PC-3 (cell line): ENCODE measurements around the gene CFP. TPM values are rescaled to one million over a fixed set of nuclear protein-coding genes. Genes with fewer than 3 reads are reported as not detected.
A peak's percentile ranks its signal among the peaks of the same experiment; 100 is the strongest.

Experiments used
- ATAC-seq: fragments of 200-7000 bp; cut with Tn5 transposase; 2 replicates; pipeline ENCODE4 v1.9.1; 2020; ENCODE audit warnings: mild to moderate bottlenecking, moderate library complexity
- BruUV-seq: library from RNA; stranded (reverse); fragments of 400-500 nt; replicated peaks from 2 replicates; lab custom pipeline; 2021; lab: Mats Ljungman, UMichigan
- CTCF ChIA-PET: fragments of 300-600 bp; sonication (Branson Sonifier 250); formaldehyde crosslinking; loops from one replicate; lab custom pipeline; 2022; ENCODE audit warnings: antibody characterized with exemption; lab: Charles Lee
- POLR2A ChIA-PET: fragments of 300-600 bp; sonication (Branson Sonifier 250); formaldehyde crosslinking; loops from one replicate; lab custom pipeline; 2022; ENCODE audit warnings: antibody characterized with exemption; ENCODE audit not compliant: unreplicated experiment; lab: Charles Lee
- DNase-seq: peaks from one replicate; pipeline ENCODE4 v3.0.0-alpha.2; 2015
- H2AFZ ChIP-seq: fragments of 300-600 bp; sonication (generic); 2 replicates; pipeline ENCODE4 v1.6.0; 2016; ENCODE audit warnings: antibody characterized with exemption, low read length
- H3F3A ChIP-seq: fragments of 300-600 bp; sonication (generic); one replicate; pipeline ENCODE4 v1.6.0; 2017; ENCODE audit warnings: antibody characterized with exemption, low read length, control low read depth, mild to moderate bottlenecking; ENCODE audit not compliant: unreplicated experiment
- H3K27ac ChIP-seq: fragments of 300-600 bp; sonication (generic); 2 replicates; pipeline ENCODE4 v1.5.1; 2016; ENCODE audit warnings: mild to moderate bottlenecking, low read length
- H3K27me3 ChIP-seq: fragments of 300-600 bp; sonication (generic); 2 replicates; pipeline ENCODE4 v1.6.1; 2016; ENCODE audit warnings: low read length, mixed read lengths
- H3K36me3 ChIP-seq: fragments of 300-600 bp; sonication (generic); 2 replicates; pipeline ENCODE4 v1.6.1; 2016; ENCODE audit warnings: low read depth, mixed run types, low read length, mixed read lengths
- H3K4me1 ChIP-seq: fragments of 300-600 bp; sonication (generic); 2 replicates; pipeline ENCODE4 v1.5.1; 2016; ENCODE audit warnings: low read length; ENCODE audit not compliant: insufficient read depth
- H3K4me2 ChIP-seq: fragments of 300-600 bp; sonication (generic); 2 replicates; pipeline ENCODE4 v1.6.0; 2016; ENCODE audit warnings: low read length
- H3K4me3 ChIP-seq: fragments of 300-600 bp; sonication (generic); 2 replicates; pipeline ENCODE4 v1.5.1; 2016; ENCODE audit warnings: mild to moderate bottlenecking, low read length, mixed read lengths
- H3K79me2 ChIP-seq: fragments of 300-600 bp; sonication (generic); 2 replicates; pipeline ENCODE4 v1.6.1; 2017; ENCODE audit warnings: low read length, mixed read lengths
- H3K9ac ChIP-seq: fragments of 300-600 bp; sonication (generic); 2 replicates; pipeline ENCODE4 v1.6.0; 2016; ENCODE audit warnings: mild to moderate bottlenecking, low read length
- H3K9me2 ChIP-seq: fragments of 300-600 bp; sonication (generic); replicated peaks from 2 replicates; pipeline ENCODE4 v1.6.1; 2016; ENCODE audit warnings: mixed run types, low read length, mixed read lengths
- H3K9me3 ChIP-seq: fragments of 300-600 bp; sonication (generic); 2 replicates; pipeline ENCODE4 v1.6.1; 2016; ENCODE audit warnings: low read length, mixed read lengths
- H4K20me1 ChIP-seq: fragments of 300-600 bp; sonication (generic); 2 replicates; pipeline ENCODE4 v1.6.1; 2016; ENCODE audit warnings: low read length, mixed read lengths
- CTCF ChIP-seq: fragments of 300-600 bp; sonication (generic); conservative IDR thresholded peaks from 2 replicates; pipeline ENCODE4 v1.5.1; 2017; ENCODE audit warnings: antibody characterized with exemption, low read depth, mild to moderate bottlenecking, low read length
- EZH2 ChIP-seq: fragments of 300-600 bp; sonication (generic); IDR thresholded peaks from one replicate; pipeline ENCODE4 v1.6.1; 2017; ENCODE audit warnings: antibody characterized with exemption, mild to moderate bottlenecking, low read length; ENCODE audit not compliant: unreplicated experiment
- EZH2phosphoT487 ChIP-seq: fragments of 300-600 bp; sonication (generic); IDR thresholded peaks from 2 replicates; pipeline ENCODE4 v1.6.1; 2018; ENCODE audit warnings: mild to moderate bottlenecking, antibody characterized with exemption, low read length, borderline replicate concordance
- intact Hi-C: fragments of 100-400 bp; cut with micrococcal nuclease; formaldehyde crosslinking; loops from 2 replicates; pipeline ENCODE4 v1.9.0; 2023
- total RNA-seq: library from RNA; depleted of rRNA; stranded (reverse); fragments of >200 nt; gene quantifications from 2 replicates; pipeline ENCODE4 v1.2.3, GENCODE V29; 2014

Gene CFP
- total RNA-seq, 1 experiment from 2014 or later: 1.9 TPM

- ATAC-seq: no peak
- intact Hi-C loops: loop anchor here (1.0 kb wide), 1 partner anchor 103 kb away; no protein-coding TSS in a partner anchor
- no peak for TF ChIP-seq EZH2
- peak; percentile 54 for TF ChIP-seq CTCF
- H3K9ac ChIP-seq: no peak overlapping the region
- ChIA-PET POLR2A (no interaction called here), CTCF (no interaction called here)
- H3K27me3 ChIP-seq: no peaks in the 10 kb centered on the region
- H3K27ac ChIP-seq: no peak overlapping the region
- no peaks in the 10 kb centered on the region for H3K9me3 ChIP-seq
- H3K9me2 ChIP-seq: no peaks in the 10 kb centered on the region
- H2AFZ ChIP-seq: no peak overlapping the region
- H3K79me2 ChIP-seq: peaks cover 39% of the 10 kb centered on the region
- peaks cover 10% of the 10 kb centered on the region for H3K4me1 ChIP-seq
- H3F3A ChIP-seq: no peaks in the 10 kb centered on the region
- no peaks in the 10 kb centered on the region for H4K20me1 ChIP-seq
- H3K4me2 ChIP-seq: no peak overlapping the region
- peaks cover 18% of the 10 kb centered on the region for H3K36me3 ChIP-seq
- peak; percentile 9 for DNase-seq
- BruUV-seq: no TSS peak
- H3K4me3 ChIP-seq: no peak overlapping the region
Measured at GRCh38 chrX:47643926-47644325, 14.2 kb upstream of the CFP start.

- Histone ChIP-seq H3K4me2 (no peak overlapping the region), H4K20me1 (no peaks in the 10 kb centered on the region), H3K27me3 (no peaks in the 10 kb centered on the region), H2AFZ (no peak overlapping the region), H3K36me3 (peaks cover 27% of the 10 kb centered on the region), H3K9ac (no peak overlapping the region), H3K27ac (no peak overlapping the region), H3K4me3 (no peak overlapping the region), H3K9me3 (no peaks in the 10 kb centered on the region), H3K9me2 (no peaks in the 10 kb centered on the region), H3K79me2 (peaks cover 7% of the 10 kb centered on the region; the same call in 1 of the 2 replicates), H3K4me1 (no peaks in the 10 kb centered on the region), H3F3A (no peaks in the 10 kb centered on the region)
- intact Hi-C loops: no loop called here
- POLR2A ChIA-PET: no interaction called here
- no peak for DNase-seq
- no TSS peak for BruUV-seq
- CTCF ChIA-PET: no interaction called here
- no peak for TF ChIP-seq CTCF
- no peak for TF ChIP-seq EZH2phosphoT487
- no peak for TF ChIP-seq EZH2
- ATAC-seq: no peak
Measured at GRCh38 chrX:47638816-47639215, 9.1 kb upstream of the CFP start.

- Histone ChIP-seq H3K9me2 (no peaks in the 10 kb centered on the region), H3K36me3 (peaks cover 27% of the 10 kb centered on the region), H3K4me3 (no peak overlapping the region), H3K27me3 (no peaks in the 10 kb centered on the region), H2AFZ (no peak overlapping the region), H3K27ac (no peak overlapping the region), H3K9me3 (no peaks in the 10 kb centered on the region), H4K20me1 (no peaks in the 10 kb centered on the region), H3K79me2 (no peaks in the 10 kb centered on the region), H3K4me1 (no peaks in the 10 kb centered on the region), H3F3A (no peaks in the 10 kb centered on the region), H3K4me2 (no peak overlapping the region), H3K9ac (no peak overlapping the region)
- no TSS peak for BruUV-seq
- TF ChIP-seq CTCF (no peak), EZH2phosphoT487 (no peak), EZH2 (no peak)
- intact Hi-C loops: no loop called here
- ChIA-PET CTCF (no interaction called here), POLR2A (no interaction called here)
- ATAC-seq: no peak; the same call in 1 of the 2 replicates
- DNase-seq: no peak
Measured at GRCh38 chrX:47637546-47638195, 7.9 kb upstream of the CFP start.
